ENCODE measurements around the gene GIPC3.

GRCh38 chr19:3556978-3557460 lies 28.3 kb upstream of the GIPC3 start:
- TF ChIP-seq CTCF (IDR thresholded peaks at IDR 0.05; ENCODE audit: low read depth, low read length) (no peak), EZH2phosphoT487 (IDR thresholded peaks at IDR 0.05; ENCODE audit: low read depth) (no peak)
